SK-N-SH (cell line): ENCODE measurements around the gene EEIG1. TPM values are rescaled to one million over a fixed set of nuclear protein-coding genes. Genes with fewer than 3 reads are reported as not detected.

Source experiments
- CTCF ChIA-PET: fragments of 300-600, 350-600 bp; formaldehyde crosslinking; extraction: SDS; loops from one replicate; lab custom pipeline; 2021; lab: Yijun Ruan, JAX
- POLR2A ChIA-PET: fragments of 350-600 bp; sonication (Branson Sonifier 250); formaldehyde crosslinking; extraction: SDS; loops from one replicate; lab custom pipeline; 2020; ENCODE audit warnings: antibody characterized with exemption, inconsistent platforms; lab: Yijun Ruan, JAX
- DNase-seq: peaks from one replicate; pipeline ENCODE4 v3.0.0; 2012
- H2AFZ ChIP-seq: fragments of 200-600 bp; sonication (generic); 2 replicates; pipeline ENCODE4 v1.8.1; 2016; ENCODE audit warnings: antibody characterized with exemption, mild to moderate bottlenecking, low read depth
- H3F3A ChIP-seq: fragments of 200-600 bp; sonication (generic); replicated peaks from 2 replicates; pipeline ENCODE3; 2016; ENCODE audit warnings: antibody characterized with exemption, mild to moderate bottlenecking; ENCODE audit not compliant: insufficient read depth
- H3K27ac ChIP-seq, 2 experiments: fragments of 200-500 bp in 1 of 2; fragments of 200-600 bp in 1 of 2; sonication (Bioruptor generic) in 1 of 2; sonication (generic), shearing (Covaris generic) in 1 of 2; 2 replicates each; pipeline versions ENCODE4 v1.5.1 to v1.6.1; 2014 to 2016; ENCODE audit warnings: low read depth in 2 of 2, inconsistent platforms in 1 of 2, low read length in 1 of 2, mild to moderate bottlenecking in 1 of 2, mixed read lengths in 1 of 2
- H3K27me3 ChIP-seq: fragments of 200-600 bp; sonication (generic), shearing (Covaris generic); 2 replicates; pipeline ENCODE4 v1.6.1; 2016; ENCODE audit warnings: mixed run types; ENCODE audit not compliant: insufficient read depth
- H3K36me3 ChIP-seq, 2 experiments: fragments of 200-500 bp in 1 of 2; fragments of 200-600 bp in 1 of 2; sonication (Bioruptor generic) in 1 of 2; sonication (generic) in 1 of 2; replicated peaks in 1 of 2; 2 replicates each; pipeline versions ENCODE3 to v1.5.1; 2014 to 2016; ENCODE audit warnings: low read length in 1 of 2, mild to moderate bottlenecking in 1 of 2; ENCODE audit not compliant: insufficient read depth in 2 of 2, control insufficient read depth in 1 of 2
- H3K4me1 ChIP-seq, 2 experiments: fragments of 200-500 bp in 1 of 2; fragments of 200-600 bp in 1 of 2; sonication (Bioruptor generic) in 1 of 2; sonication (generic), shearing (Covaris generic) in 1 of 2; 2 replicates each; pipeline versions ENCODE4 v1.5.1 to v1.6.1; 2014 to 2016; ENCODE audit warnings: low read depth in 1 of 2, low read length in 1 of 2, mixed run types in 1 of 2; ENCODE audit not compliant: insufficient read depth in 2 of 2, control insufficient read depth in 1 of 2
- H3K4me2 ChIP-seq: fragments of 200-600 bp; sonication (generic), shearing (Covaris generic); 2 replicates; pipeline ENCODE4 v1.6.1; 2017; ENCODE audit warnings: mixed run types
- H3K4me3 ChIP-seq, 2 experiments: fragments of 200-500 bp in 1 of 2; fragments of 200-600 bp in 1 of 2; sonication (Bioruptor generic) in 1 of 2; sonication (generic), shearing (Covaris generic) in 1 of 2; 2 replicates each; pipeline versions ENCODE4 v1.5.1 to v1.8.1; 2014 to 2016; ENCODE audit warnings: low read depth in 2 of 2, inconsistent platforms in 1 of 2, low read length in 1 of 2, mild to moderate bottlenecking in 1 of 2, mixed read lengths in 1 of 2, moderate library complexity in 1 of 2
- H3K79me2 ChIP-seq: fragments of 200-600 bp; sonication (generic); 2 replicates; pipeline ENCODE4 v1.8.1; 2017; ENCODE audit warnings: mild to moderate bottlenecking; ENCODE audit not compliant: insufficient read depth
- H3K9ac ChIP-seq: fragments of 200-600 bp; sonication (generic); 2 replicates; pipeline ENCODE4 v1.6.1; 2017; ENCODE audit warnings: mixed run types
- H3K9me2 ChIP-seq: fragments of 200-600 bp; sonication (generic); 2 replicates; pipeline ENCODE4 v1.6.1; 2017; ENCODE audit warnings: mixed run types
- H3K9me3 ChIP-seq: fragments of 200-600 bp; sonication (generic); 2 replicates; pipeline ENCODE4 v1.6.1; 2017; ENCODE audit warnings: mixed run types, mild to moderate bottlenecking, moderate library complexity
- H4K20me1 ChIP-seq: fragments of 200-600 bp; sonication (generic); 2 replicates; pipeline ENCODE4 v1.6.1; 2017; ENCODE audit warnings: mild to moderate bottlenecking, mixed run types; ENCODE audit not compliant: insufficient read depth
- CHD2 ChIP-seq: fragments of 150-350 bp; IDR thresholded peaks from 2 replicates; pipeline ENCODE4 v1.6.1; 2018; ENCODE audit warnings: low read length; ENCODE audit not compliant: partially characterized antibody
- ELF1 ChIP-seq: IDR thresholded peaks from 2 replicates; pipeline ENCODE4 v1.4.0; 2012
- EP300 ChIP-seq, 2 experiments: IDR thresholded peaks; 2 replicates each; pipeline versions ENCODE4 v1.4.0 to v1.6.1; 2012; ENCODE audit warnings: borderline replicate concordance in 1 of 2, low read depth in 1 of 2, low read length in 1 of 2
- EZH2phosphoT487 ChIP-seq: fragments of 200-600 bp; sonication (generic); IDR thresholded peaks from 2 replicates; pipeline ENCODE4 v1.6.1; 2017; ENCODE audit warnings: low read depth, mixed run types, mild to moderate bottlenecking, antibody characterized with exemption, moderate library complexity, borderline replicate concordance
- FOSL2 ChIP-seq: IDR thresholded peaks from 2 replicates; pipeline ENCODE4 v1.4.0; 2012; ENCODE audit warnings: low read depth, mild to moderate bottlenecking, moderate library complexity, borderline replicate concordance
- FOXJ3 ChIP-seq: sonication (generic); formaldehyde crosslinking; IDR thresholded peaks from 2 replicates; pipeline ENCODE4 v1.5.1; 2020; ENCODE audit warnings: mild to moderate bottlenecking, missing genetic modification reagents
- FOXM1 ChIP-seq: IDR thresholded peaks from 2 replicates; pipeline ENCODE4 v1.4.0; 2012; ENCODE audit warnings: low read depth, mild to moderate bottlenecking
- GABPA ChIP-seq: IDR thresholded peaks from 2 replicates; pipeline ENCODE4 v1.4.0; 2012; ENCODE audit warnings: low read depth, mild to moderate bottlenecking
- JUND ChIP-seq: IDR thresholded peaks from 2 replicates; pipeline ENCODE4 v1.4.0; 2012
- MEF2A ChIP-seq: IDR thresholded peaks from 2 replicates; pipeline ENCODE4 v1.4.0; 2012; ENCODE audit warnings: low read depth, borderline replicate concordance
- MXI1 ChIP-seq: IDR thresholded peaks from 2 replicates; pipeline ENCODE4 v1.6.1; 2012; ENCODE audit warnings: mild to moderate bottlenecking, low read depth, low read length, improper control_type of control experiment
- POLR2AphosphoS5 ChIP-seq: IDR thresholded peaks from 2 replicates; pipeline ENCODE4 v1.6.1; 2012; ENCODE audit warnings: low read depth, low read length
- RAD21 ChIP-seq: IDR thresholded peaks from 2 replicates; pipeline ENCODE4 v1.6.1; 2012; ENCODE audit warnings: mild to moderate bottlenecking, low read length
- RCOR1 ChIP-seq: fragments of 150-350 bp; IDR thresholded peaks from 2 replicates; pipeline ENCODE4 v1.6.1; 2017; ENCODE audit warnings: antibody characterized with exemption, low read length
- RXRA ChIP-seq: IDR thresholded peaks from 2 replicates; pipeline ENCODE4 v1.4.0; 2012; ENCODE audit warnings: low read depth, mild to moderate bottlenecking, borderline replicate concordance
- TCF12 ChIP-seq: IDR thresholded peaks from 2 replicates; pipeline ENCODE4 v1.4.0; 2012
- TEAD4 ChIP-seq: IDR thresholded peaks from 2 replicates; pipeline ENCODE4 v1.4.0; 2012; ENCODE audit warnings: mild to moderate bottlenecking, borderline replicate concordance; ENCODE audit not compliant: insufficient read depth
- YY1 ChIP-seq: IDR thresholded peaks from 2 replicates; pipeline ENCODE4 v1.4.0; 2012; ENCODE audit warnings: low read depth, mild to moderate bottlenecking
- WGBS: methylation state at CpG from one replicate; pipeline ENCODE4 v1.1.6; 2017; ENCODE audit warnings: low lambda C conversion rate; 5-methylcytosine and 5-hydroxymethylcytosine counted together
- polyA plus RNA-seq, 3 experiments: library from polyadenylated mRNA; depleted of rRNA; stranded (reverse); fragments of >200 nt; gene quantifications; 2 replicates each; pipeline ENCODE4 v1.2.3, GENCODE V29; 2012
- TF ChIP-seq, protein P1 (sequence below): IDR thresholded peaks from 2 replicates; pipeline ENCODE4 v1.4.0; 2012; ENCODE audit warnings: low read depth, borderline replicate concordance
- TF ChIP-seq, protein P2 (sequence below): IDR thresholded peaks from 2 replicates; pipeline ENCODE4 v1.4.0; 2012; ENCODE audit warnings: low read depth, borderline replicate concordance

Gene EEIG1
- polyA plus RNA-seq, 1 of the 3 experiments (the other 2 are of a cell fraction), result 26.2 TPM

DNA sequence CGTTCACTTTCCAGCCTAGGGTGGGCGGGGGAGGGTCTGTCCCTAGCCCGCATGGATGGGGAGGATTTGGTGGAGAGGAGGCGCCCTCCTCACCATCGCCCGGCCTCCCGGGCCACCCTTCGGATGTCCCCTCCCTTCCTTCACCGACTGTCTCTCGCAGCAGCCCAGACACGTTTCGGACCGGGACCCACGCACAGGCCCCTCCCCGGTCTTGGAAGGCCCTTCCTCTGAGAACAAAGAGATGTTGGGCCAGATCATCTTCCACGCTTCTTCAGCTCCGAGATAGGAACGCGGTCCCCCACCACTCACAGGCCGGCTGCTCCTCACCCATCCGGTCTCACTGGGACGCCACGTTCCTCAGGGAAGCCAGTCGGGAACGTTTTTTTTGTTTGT is 42.5 kb downstream of the EEIG1 start:
- no peaks in the 10 kb centered on the region for H3K27me3 ChIP-seq
- CTCF ChIA-PET, result interaction anchor here (1.2 to 10.3 kb wide), 3 partner anchors 44 to 180 kb away, joined by 4 to 219 read pairs (median 8); no protein-coding TSS in a partner anchor
- TF ChIP-seq POLR2AphosphoS5 (no peak), CHD2 (no peak), RCOR1 (no peak), JUND (no peak), TCF12 (no peak), RAD21 (no peak), MXI1 (no peak), ELF1 (no peak), MEF2A (no peak), EP300 (IDR thresholded peaks at IDR 0.05; ENCODE audit: borderline replicate concordance in 1 of 2, low read depth in 1 of 2, low read length in 1 of 2) (no peak), GABPA (no peak), YY1 (no peak), RXRA (no peak), FOXM1 (no peak), TEAD4 (no peak), FOXJ3 (no peak), EZH2phosphoT487 (no peak), FOSL2 (no peak)
- TF ChIP-seq, protein P1, sequence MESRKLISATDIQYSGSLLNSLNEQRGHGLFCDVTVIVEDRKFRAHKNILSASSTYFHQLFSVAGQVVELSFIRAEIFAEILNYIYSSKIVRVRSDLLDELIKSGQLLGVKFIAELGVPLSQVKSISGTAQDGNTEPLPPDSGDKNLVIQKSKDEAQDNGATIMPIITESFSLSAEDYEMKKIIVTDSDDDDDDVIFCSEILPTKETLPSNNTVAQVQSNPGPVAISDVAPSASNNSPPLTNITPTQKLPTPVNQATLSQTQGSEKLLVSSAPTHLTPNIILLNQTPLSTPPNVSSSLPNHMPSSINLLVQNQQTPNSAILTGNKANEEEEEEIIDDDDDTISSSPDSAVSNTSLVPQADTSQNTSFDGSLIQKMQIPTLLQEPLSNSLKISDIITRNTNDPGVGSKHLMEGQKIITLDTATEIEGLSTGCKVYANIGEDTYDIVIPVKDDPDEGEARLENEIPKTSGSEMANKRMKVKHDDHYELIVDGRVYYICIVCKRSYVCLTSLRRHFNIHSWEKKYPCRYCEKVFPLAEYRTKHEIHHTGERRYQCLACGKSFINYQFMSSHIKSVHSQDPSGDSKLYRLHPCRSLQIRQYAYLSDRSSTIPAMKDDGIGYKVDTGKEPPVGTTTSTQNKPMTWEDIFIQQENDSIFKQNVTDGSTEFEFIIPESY, result no peak
- TF ChIP-seq, protein P2, sequence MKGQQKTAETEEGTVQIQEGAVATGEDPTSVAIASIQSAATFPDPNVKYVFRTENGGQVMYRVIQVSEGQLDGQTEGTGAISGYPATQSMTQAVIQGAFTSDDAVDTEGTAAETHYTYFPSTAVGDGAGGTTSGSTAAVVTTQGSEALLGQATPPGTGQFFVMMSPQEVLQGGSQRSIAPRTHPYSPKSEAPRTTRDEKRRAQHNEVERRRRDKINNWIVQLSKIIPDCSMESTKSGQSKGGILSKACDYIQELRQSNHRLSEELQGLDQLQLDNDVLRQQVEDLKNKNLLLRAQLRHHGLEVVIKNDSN, result no peak
- TF ChIP-seq, all 33 proteins: peak for 0
- H3K4me1 ChIP-seq, result peaks cover 12 to 50% of the 10 kb centered on the region in 2 experiments
- H3F3A ChIP-seq, result no peaks in the 10 kb centered on the region
- no peak overlapping the region for H2AFZ ChIP-seq
- H3K27ac ChIP-seq, result peak overlapping the region in 1 of 2 experiments; percentile 77; a peak in 1 of 4 replicates
- H4K20me1 ChIP-seq, result peaks cover 10% of the 10 kb centered on the region; the same call in 1 of the 2 replicates
- peaks cover 0 to 36% of the 10 kb centered on the region in 2 experiments for H3K36me3 ChIP-seq
- H3K4me3 ChIP-seq, result no peak overlapping the region
- POLR2A ChIA-PET, result no interaction called here
- no peaks in the 10 kb centered on the region for H3K9me2 ChIP-seq
- WGBS, result 89% methylated on average over 19 of the region's 25 CpGs
- DNase-seq, result no peak
- peaks cover 43% of the 10 kb centered on the region for H3K79me2 ChIP-seq
- no peaks in the 10 kb centered on the region for H3K9me3 ChIP-seq
- H3K4me2 ChIP-seq, result peak overlapping the region; percentile 91; the same call in 1 of the 2 replicates
- H3K9ac ChIP-seq, result no peak overlapping the region
